Endodermal cell (in vitro differentiated cells): ENCODE measurements around the gene AUTS2. TPM values are rescaled to one million over a fixed set of nuclear protein-coding genes. Genes with fewer than 3 reads are reported as not detected.

Source experiments
- DNase-seq: peaks from one replicate; pipeline ENCODE4 v3.0.0-alpha.2; 2017
- H3K27ac ChIP-seq: 2 replicates; pipeline ENCODE4 v1.5.1; 2013; ENCODE audit warnings: mild to moderate bottlenecking, low read depth, low read length, moderate library complexity
- H3K27me3 ChIP-seq: 2 replicates; pipeline ENCODE4 v1.6.1; 2013; ENCODE audit warnings: mild to moderate bottlenecking, low read length, moderate library complexity; ENCODE audit not compliant: insufficient read depth, control insufficient read depth, poor library complexity, severe bottlenecking
- H3K36me3 ChIP-seq: 2 replicates; pipeline ENCODE4 v1.7.0; 2013; ENCODE audit warnings: mild to moderate bottlenecking, low read length, moderate library complexity; ENCODE audit not compliant: control insufficient read depth, insufficient read depth
- H3K4me1 ChIP-seq: one replicate; pipeline ENCODE4 v1.7.0; 2013; ENCODE audit warnings: low read length; ENCODE audit not compliant: control insufficient read depth, insufficient read depth
- H3K4me3 ChIP-seq: 2 replicates; pipeline ENCODE4 v1.5.1; 2013; ENCODE audit warnings: mild to moderate bottlenecking, low read length, moderate library complexity
- H3K9ac ChIP-seq: 2 replicates; pipeline ENCODE4 v1.6.1; 2013; ENCODE audit warnings: mild to moderate bottlenecking, low read length, moderate library complexity; ENCODE audit not compliant: poor library complexity, severe bottlenecking; ENCODE audit errors: extremely low read depth
- H3K9me3 ChIP-seq: 2 replicates; pipeline ENCODE4 v1.6.1; 2013; ENCODE audit warnings: mild to moderate bottlenecking, low read length, moderate library complexity; ENCODE audit not compliant: control insufficient read depth
- H3K27ac Mint-ChIP-seq: 2 replicates; pipeline ENCODE4 v1.8.0; 2020; ENCODE audit warnings: mixed read lengths
- H3K27me3 Mint-ChIP-seq: 2 replicates; pipeline ENCODE4 v1.8.0; 2021; ENCODE audit warnings: mild to moderate bottlenecking, mixed read lengths; ENCODE audit not compliant: insufficient read depth
- H3K36me3 Mint-ChIP-seq: 2 replicates; pipeline ENCODE4 v1.8.0; 2020; ENCODE audit warnings: low read depth, mixed read lengths
- H3K4me1 Mint-ChIP-seq: 2 replicates; pipeline ENCODE4 v1.8.0; 2020; ENCODE audit warnings: mixed read lengths
- H3K4me3 Mint-ChIP-seq: 2 replicates; pipeline ENCODE4 v1.8.0; 2020; ENCODE audit warnings: mild to moderate bottlenecking, moderate library complexity, mixed read lengths
- H3K9me3 Mint-ChIP-seq: 2 replicates; pipeline ENCODE4 v1.8.0; 2020; ENCODE audit warnings: mild to moderate bottlenecking, mixed read lengths
- CTCF ChIP-seq: fragments of 200-600 bp; sonication (generic); conservative IDR thresholded peaks from 2 replicates; pipeline ENCODE4 v1.5.0; 2021; ENCODE audit warnings: antibody characterized with exemption, mild to moderate bottlenecking
- WGBS, 2 experiments: methylation state at CpG; one replicate each; pipeline versions ENCODE4 v1.1.5 to v1.1.7; 2013; ENCODE audit warnings: missing lambda C conversion rate in 2 of 2, mixed read lengths in 1 of 2; ENCODE audit not compliant: insufficient coverage in 1 of 2, insufficient read length in 1 of 2; 5-methylcytosine and 5-hydroxymethylcytosine counted together
- total RNA-seq, 2 donors: library from RNA; stranded (reverse); fragmentation: NEBNext Ultra II Directional in 1 of 2; extraction: Animal tissue kit (Norgen Biotek cat#: 25700) in 1 of 2; gene quantifications; 2 replicates in 1 of 2; 3 replicates in 1 of 2; pipeline ENCODE4 v1.2.1, GENCODE V29; 2021

The AUTS2 gene
- total RNA-seq, 2 donors from 2014 or later = 76.8 to 106 TPM

- 95 to 100% methylated on average over 2 of the region's 2 CpGs for WGBS, 2 experiments
- Histone ChIP-seq H3K9me3 (no peaks in the 10 kb centered on the region), H3K36me3 (no peaks in the 10 kb centered on the region), H3K4me3 (no peak overlapping the region), H3K9ac (no peak overlapping the region), H3K27ac (no peak overlapping the region), H3K4me1 (peaks cover 10% of the 10 kb centered on the region), H3K27me3 (no peaks in the 10 kb centered on the region)
- Mint-ChIP-seq H3K4me1 (peaks cover 19% of the 10 kb centered on the region), H3K9me3 (no peaks in the 10 kb centered on the region), H3K27me3 (no peaks in the 10 kb centered on the region), H3K36me3 (no peaks in the 10 kb centered on the region), H3K4me3 (no peak overlapping the region), H3K27ac (no peak overlapping the region)
- DNase-seq = no peak
- TF ChIP-seq CTCF = no peak
Observed at GRCh38 chr7:70028620-70029019, 430.3 kb downstream of the AUTS2 start.

- H3K4me1 Mint-ChIP-seq = peaks cover 18% of the 10 kb centered on the region
- H3K9ac ChIP-seq = no peak overlapping the region
- H3K9me3 Mint-ChIP-seq = no peaks in the 10 kb centered on the region
- DNase-seq = no peak
- WGBS, 2 experiments = 100% methylated on average over 1 of the region's 1 CpG
- no peaks in the 10 kb centered on the region for H3K36me3 Mint-ChIP-seq
- no peaks in the 10 kb centered on the region for H3K27me3 ChIP-seq
- H3K4me3 Mint-ChIP-seq = no peak overlapping the region
- no peaks in the 10 kb centered on the region for H3K9me3 ChIP-seq
- no peak for TF ChIP-seq CTCF
- H3K27ac Mint-ChIP-seq = no peak overlapping the region
- H3K4me1 ChIP-seq = peaks cover 7% of the 10 kb centered on the region
- H3K27me3 Mint-ChIP-seq = no peaks in the 10 kb centered on the region
- no peaks in the 10 kb centered on the region for H3K36me3 ChIP-seq
- H3K27ac ChIP-seq = no peak overlapping the region
- H3K4me3 ChIP-seq = no peak overlapping the region
Observed at GRCh38 chr7:70029993-70030392, 431.7 kb downstream of the AUTS2 start.

GRCh38 chr7:70030745-70031144 is 432.5 kb downstream of the AUTS2 start:
- Histone ChIP-seq H3K4me1 (peaks cover 7% of the 10 kb centered on the region), H3K9me3 (no peaks in the 10 kb centered on the region), H3K36me3 (no peaks in the 10 kb centered on the region), H3K27me3 (no peaks in the 10 kb centered on the region), H3K9ac (no peak overlapping the region), H3K4me3 (no peak overlapping the region), H3K27ac (no peak overlapping the region)
- no peak for TF ChIP-seq CTCF
- H3K36me3 Mint-ChIP-seq = no peaks in the 10 kb centered on the region
- H3K27ac Mint-ChIP-seq = no peak overlapping the region
- no peak overlapping the region for H3K4me3 Mint-ChIP-seq
- no peaks in the 10 kb centered on the region for H3K27me3 Mint-ChIP-seq
- no peak for DNase-seq
- 93% methylated on average over 2 to 3 of the region's 3 CpGs for WGBS, 2 experiments
- peaks cover 24% of the 10 kb centered on the region for H3K4me1 Mint-ChIP-seq
- no peaks in the 10 kb centered on the region for H3K9me3 Mint-ChIP-seq
